ENCODE data around the gene DRAXIN. TPM values are rescaled to one million over a fixed set of nuclear protein-coding genes. Genes with fewer than 3 reads are reported as not detected.
A peak's percentile ranks its signal among the peaks of the same experiment; 100 is the strongest.

Gene DRAXIN
- total RNA-seq, 1 experiment from 2014 or later, result 0.14 TPM

DNA sequence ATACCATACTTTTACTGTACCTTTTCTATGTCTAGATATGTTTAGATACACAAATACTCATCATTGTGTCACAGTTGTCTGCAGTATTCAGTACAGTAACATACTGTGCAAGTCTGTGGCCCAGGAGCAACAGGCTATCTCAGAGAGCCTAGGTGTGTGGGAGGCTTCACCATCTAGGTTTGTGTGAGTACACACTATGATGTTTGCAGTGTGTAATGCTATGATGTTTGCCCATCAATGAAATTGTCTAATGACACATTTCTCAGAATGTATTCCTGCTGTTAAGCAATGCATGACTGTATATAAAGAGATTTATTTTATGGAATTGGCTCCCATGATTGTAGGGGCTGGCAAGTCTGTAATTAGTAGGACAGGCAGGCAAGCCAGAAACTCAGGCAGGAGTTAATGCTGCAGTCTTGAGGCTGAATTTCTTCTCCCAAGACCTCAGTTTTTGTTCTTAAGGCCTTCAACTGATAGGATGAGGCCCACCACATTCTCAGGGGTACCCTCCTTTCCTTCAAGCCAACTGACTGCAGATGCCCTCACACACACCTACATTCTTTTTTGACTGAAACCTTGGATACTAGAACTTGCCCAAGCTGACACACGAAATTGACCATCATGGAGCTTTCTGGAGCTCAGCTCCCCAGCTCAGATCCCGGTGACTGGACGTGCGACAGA lies 36.8 kb downstream of the DRAXIN start:
- no peak for DNase-seq (ENCODE audit: low spot score)
- in situ Hi-C loops (cut with HindIII; ENCODE audit: low sequenced_read_pairs), result no loop called here

DNA sequence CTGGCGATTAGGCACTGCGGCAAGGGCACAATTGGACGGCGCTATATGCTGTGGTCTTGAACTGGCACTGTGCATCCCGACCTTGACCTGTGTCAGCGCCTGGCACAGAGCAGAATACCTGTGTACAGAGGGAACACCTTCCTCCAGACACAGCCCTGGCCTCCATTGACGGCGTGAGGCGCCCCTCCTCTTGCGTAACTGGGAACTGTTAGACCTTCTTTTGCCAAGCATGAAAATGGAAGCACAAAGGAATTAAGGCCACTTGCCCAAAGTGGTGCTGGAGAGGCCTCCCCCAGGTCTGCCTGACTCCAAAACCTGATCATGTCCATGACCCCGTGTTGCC lies 37.6 kb downstream of the DRAXIN start:
- DNase-seq (ENCODE audit: low spot score), result no peak
- in situ Hi-C loops (cut with HindIII; ENCODE audit: low sequenced_read_pairs), result no loop called here

DNA sequence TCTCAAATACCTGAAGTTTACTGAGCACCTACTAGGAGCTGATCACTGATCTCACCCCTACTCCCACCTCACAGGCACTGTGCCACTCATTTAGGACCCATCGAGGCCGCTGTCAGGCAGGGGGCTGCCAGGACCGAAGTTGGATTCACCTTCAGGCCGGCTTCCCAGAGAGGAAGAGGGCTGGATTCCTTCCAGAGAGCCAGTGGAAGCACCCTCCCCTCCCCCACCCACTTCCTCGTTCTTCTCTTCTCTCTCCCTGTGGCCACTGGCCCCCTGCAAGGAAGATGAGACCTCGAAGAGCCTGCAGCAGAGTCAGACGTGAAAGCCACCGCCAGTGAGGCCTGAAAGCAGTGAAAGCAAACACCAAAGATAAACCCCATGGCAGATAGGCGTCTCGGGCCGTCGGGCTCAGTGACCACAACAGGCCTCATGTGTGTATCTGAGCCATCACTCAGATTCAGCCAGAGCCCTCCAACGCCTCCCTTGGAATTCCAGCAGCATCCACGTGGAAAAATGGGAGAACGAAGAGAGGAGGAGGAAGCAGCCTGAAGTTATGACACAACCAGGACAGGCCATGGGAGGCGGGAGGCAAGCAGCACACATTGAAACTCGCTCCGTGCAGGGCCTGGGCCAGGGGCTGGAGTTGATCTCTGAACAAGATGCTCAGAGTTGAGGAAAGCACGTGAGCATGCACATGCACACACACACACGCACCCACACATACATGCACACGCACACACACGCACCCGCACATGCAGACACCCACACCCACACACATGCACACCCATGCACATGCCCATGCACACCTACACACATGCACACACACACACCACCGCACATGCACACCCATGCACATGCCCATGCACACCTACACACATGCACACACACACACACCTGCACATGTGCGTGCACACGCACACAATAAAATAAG lies 38.3 kb downstream of the DRAXIN start:
- no peak for DNase-seq (ENCODE audit: low spot score)
- in situ Hi-C loops (cut with HindIII; ENCODE audit: low sequenced_read_pairs), result no loop called here

DNA sequence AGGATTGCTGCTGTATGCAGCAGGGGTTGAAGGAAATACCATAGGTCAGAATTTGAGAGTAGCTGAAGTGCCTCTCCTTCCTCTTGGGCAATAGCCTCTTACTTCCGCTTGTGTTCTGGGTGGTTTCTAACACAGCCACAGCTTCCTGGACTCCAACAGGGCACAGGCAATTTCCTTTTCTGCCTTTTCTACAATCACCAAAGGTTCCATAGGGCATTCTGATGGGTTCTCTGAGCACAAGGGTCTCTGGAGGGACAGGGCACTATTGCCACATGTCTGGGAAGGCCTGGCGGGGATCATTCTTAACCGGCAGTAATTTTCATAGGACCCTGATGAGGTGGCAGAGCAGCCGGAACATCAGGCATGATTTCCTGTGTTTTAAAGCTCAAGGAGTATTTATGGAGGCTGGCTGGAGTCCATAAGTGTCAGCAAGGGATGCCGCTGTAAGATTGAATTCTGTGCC lies 39.0 kb downstream of the DRAXIN start:
- no peak for DNase-seq (ENCODE audit: low spot score)
- in situ Hi-C loops (cut with HindIII; ENCODE audit: low sequenced_read_pairs), result no loop called here

DNA sequence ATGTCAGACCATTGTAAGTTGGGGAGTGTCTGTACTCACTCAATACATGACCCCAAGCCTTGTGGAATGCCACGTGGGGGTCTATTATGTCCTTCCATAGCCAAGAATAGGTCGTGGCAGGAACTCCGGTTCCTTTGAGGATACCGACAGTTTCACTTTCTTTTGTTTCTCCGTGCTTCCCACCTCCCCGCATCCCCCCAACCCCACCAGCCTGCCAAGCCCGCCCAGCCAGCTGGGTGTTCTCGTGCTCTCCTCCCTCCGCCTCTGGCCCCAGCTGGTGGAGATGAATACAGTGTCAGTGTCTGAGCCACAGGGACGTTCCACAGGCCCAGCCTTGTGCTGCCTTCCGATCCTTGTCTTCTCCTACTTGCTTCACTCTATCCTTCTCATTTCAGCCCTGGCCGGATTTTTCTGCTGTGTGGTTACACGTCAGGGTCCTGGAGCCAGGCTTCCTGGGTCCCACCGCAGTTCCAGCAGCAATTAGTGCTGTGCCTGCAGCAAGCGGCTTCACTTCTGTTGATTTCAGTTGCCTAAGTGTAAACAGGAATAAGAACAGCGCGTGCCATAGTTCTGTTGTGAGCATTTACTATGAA lies 40.3 kb downstream of the DRAXIN start:
- no peak for DNase-seq (ENCODE audit: low spot score)
- in situ Hi-C loops (cut with HindIII; ENCODE audit: low sequenced_read_pairs), result no loop called here

DNA sequence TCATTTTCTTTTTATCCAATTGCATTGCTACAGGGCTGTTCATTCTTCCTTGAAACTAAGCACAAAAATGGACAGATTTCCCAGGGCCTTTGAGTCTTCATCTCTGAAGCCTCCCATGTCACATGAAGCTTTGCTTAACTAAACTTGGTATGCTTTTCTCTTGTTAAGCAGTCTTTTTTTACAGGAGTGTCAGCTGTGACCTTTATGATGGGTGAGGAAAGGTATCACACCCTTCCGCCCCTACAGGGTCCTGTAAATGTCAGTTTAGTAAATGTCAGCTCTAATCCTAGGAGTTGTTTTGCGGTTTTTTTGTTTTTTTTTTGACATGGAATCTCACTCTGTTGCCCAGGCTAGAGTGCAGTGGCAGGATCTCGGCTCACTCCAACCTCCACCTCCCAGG lies 41.8 kb downstream of the DRAXIN start:
- DNase-seq (ENCODE audit: low spot score), result no peak
- in situ Hi-C loops (cut with HindIII; ENCODE audit: low sequenced_read_pairs), result no loop called here

DNA sequence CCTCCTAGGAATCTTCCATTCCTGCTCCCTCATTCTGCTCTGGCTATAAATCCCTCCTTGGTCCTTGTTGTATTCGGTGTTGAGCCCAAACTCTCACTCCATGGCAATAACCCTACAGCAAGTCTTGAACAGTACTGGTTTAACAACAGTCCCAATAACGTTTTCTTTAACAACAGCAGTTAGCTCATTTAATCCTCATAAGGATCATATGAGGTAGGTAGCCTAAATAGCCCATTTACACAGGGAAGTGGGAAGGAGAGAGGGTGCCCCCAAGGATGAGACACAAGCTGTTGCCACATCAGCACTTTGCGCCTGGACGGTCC lies 44.0 kb downstream of the DRAXIN start:
- DNase-seq (ENCODE audit: low spot score), result peak; percentile 8
- in situ Hi-C loops (cut with HindIII; ENCODE audit: low sequenced_read_pairs), result no loop called here

DNA sequence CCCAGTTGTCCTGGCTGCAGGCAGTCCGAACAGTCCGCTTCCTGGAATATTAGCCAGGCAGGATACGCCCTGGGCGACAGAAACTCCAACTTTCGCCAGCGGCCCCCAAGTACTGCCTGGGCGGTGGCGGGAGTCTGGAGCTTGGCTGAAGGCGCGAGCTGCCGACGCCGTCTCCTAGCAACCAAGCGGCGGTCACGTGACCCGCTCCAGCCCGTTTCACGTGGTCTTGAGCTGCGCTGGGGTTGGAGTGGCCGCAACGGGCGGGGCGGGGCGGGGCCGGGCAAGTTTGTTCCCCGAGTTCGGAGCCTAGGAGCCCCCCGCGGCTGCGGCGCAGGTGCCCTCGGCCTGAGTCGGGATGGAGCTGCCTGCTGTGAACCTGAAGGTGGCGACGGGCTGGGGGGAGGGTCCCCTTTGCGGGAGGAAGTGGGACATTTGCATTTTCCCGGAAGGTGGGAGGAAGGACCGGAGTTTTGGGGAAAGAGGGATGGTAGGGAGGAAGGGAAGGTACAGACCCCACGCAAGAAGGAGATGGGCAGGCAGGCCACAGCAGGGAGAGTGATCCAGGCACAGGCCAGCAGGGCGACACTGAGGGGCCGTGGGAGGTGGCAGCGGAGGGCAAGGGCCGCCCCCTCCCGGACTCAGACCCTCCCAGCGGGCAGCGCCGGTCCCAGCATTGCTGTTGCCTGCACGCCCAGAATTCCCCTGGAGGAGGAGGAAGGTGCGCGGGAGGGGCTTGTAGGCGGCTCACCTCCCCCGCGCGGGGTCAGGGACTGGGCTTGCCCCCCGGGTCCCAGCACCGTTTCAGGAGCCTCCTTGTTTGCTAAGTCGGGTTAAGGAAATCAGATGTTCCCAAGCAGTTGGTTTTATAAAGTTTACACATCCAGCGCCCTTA lies 44.6 kb downstream of the DRAXIN start, which contains the start of gene AGTRAP:
Gene AGTRAP, plus strand, starts transcription at position 283 of the 892 bp plus-strand sequence. Its CDS starts 73 bp downstream, at position 356.
- in situ Hi-C loops (cut with HindIII; ENCODE audit: low sequenced_read_pairs), result no loop called here
- DNase-seq (ENCODE audit: low spot score), result peak; percentile 90

DNA sequence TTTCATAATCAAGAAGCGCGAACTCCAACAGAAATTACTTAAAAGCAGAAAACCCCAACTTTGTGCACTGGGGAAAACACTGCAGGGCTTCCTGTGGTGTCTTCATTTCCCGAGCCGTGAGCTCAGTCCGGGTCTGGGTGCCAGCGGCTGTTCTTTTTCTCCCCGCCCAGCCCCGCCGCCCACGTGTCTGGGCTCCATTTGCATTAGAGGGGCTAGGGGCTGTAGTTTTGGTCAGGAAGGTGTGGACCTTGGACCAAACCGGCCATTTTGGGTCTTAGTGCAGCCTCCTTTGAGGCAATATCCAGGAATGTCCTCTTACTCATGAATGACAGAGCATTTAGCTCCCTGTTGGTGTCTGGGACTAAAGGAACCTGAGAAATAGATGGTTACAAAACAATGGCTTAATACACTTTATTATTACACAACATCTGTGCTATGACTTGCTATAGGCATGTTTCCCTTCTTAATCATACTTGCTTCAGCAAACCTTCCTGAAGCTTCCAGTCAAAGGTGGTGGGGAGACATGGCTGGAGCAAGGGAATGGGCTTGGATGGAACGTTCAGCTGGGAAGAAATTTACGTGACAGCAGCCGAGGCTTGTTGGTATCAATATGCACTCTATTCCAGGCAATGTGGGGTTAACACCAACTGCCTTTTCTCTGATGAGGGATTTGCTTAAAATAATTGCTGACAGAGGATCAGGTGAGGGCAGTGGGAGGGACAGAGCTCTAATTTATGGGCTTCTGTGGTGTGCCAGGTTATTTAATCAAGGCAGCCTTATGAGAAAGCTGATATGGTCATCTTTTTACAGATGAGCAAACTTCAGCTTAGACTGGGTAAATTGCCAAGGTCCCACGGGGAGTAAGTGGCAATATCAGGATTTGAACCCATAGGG lies 45.5 kb downstream of the DRAXIN start:
- in situ Hi-C loops (cut with HindIII; ENCODE audit: low sequenced_read_pairs), result no loop called here
- peak; percentile 16 for DNase-seq (ENCODE audit: low spot score)

DNA sequence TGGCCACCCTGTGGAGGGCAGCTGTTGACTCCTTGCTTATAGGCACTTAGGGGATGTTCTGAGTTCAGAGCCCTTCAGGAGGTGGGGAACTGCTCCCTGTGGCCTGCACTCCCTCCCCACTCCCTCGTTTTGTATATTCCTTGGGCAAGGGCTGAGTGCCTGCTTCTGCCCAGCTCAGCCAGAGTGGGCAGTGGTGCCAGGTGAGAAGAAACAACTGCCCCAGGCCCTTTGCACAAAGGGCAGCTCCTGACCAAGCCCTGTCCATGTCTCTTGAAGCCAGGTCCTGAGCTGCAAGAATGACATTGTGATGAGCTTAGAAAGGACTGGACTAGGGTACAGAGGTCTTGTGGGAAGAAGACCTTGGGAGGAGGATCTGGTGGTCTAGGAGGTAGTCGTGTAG lies 46.6 kb downstream of the DRAXIN start:
- no peak for DNase-seq (ENCODE audit: low spot score)
- in situ Hi-C loops (cut with HindIII; ENCODE audit: low sequenced_read_pairs), result no loop called here

DNA sequence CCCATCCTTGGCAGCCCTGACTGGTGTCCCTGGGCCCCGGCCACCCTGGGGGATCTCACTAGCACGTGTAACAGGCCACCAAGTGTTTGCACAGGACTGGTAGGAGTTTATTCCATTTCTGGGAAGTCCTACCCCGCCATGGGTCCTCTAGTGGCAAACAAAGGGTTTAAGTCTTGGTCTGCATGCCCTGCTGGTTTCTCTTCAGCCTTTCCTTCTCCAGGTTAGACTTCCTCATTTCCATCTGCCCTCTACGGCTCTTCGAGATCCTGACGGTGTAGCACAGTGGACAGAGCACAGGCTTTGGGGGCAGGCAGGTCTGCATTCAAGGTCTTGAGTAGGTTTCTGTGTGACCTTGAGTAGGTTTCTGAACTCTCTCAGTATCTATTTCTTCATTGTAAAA lies 47.3 kb downstream of the DRAXIN start:
- in situ Hi-C loops (cut with HindIII; ENCODE audit: low sequenced_read_pairs), result no loop called here
- DNase-seq (ENCODE audit: low spot score), result no peak

DNA sequence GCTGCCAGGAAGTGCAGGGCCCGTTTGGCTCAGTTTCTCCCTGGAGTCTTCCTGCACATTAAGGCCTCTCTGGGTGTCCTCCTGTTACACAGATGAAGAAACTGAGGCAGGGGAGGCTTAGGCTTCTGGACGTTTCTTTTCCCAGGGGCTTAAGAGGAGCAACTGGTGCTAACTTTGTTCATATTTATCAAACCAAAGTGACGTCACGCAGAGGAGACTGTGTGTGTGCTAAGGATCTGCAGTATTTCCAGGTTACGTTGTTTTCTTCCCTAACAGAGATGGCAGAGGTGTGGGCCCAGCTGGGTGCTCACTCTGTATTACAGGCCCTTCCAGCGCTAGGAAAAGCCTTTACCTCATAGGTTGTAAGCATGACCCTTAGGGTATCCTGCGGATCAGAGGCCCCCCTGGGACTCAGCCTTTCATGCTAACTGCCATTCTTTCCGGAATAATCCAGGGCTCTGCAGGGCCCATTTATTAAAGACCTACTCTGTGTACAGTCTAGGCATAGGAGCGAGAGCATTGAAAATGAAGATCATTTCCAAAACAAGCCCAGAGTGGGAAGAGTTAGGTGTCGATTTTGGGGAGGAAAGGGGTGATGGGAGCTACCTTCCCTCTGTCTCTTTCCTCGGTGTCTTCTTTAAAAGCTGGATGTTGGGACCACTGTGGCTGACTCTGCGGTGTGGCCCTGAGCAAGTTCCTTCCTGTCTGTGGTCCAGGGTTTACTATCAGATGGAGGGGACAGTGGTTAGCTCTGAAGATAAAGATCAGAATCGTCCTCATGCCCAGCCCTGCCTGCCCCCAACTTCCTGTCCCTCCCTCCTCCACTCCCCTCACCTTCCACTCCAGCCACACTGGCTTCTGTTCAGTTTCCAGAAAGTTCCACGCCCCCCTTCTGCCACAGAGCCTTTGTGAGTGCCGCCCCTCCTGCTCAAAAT lies 49.0 kb downstream of the DRAXIN start:
- no peak for DNase-seq (ENCODE audit: low spot score)
- in situ Hi-C loops (cut with HindIII; ENCODE audit: low sequenced_read_pairs), result no loop called here

DNA sequence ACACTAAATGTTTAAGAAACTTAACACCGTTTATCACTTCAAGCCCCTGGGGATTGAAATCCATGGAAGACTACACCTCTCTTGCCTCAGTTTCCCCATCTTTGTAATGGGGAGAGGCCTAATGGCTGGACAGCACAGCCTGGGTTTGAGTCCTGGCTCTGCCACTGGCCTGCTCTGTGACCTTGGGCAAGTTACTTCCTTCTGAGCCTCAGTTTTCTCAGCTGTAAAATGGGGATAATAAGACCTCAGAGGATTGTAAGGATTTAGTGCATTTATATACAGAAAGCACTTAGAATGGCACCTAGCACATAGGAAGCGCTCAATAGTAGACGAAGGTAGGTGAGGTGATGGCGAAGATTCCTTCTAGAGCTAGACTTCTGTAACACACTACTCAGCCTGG lies 50.0 kb downstream of the DRAXIN start:
- no peak for DNase-seq (ENCODE audit: low spot score)
- in situ Hi-C loops (cut with HindIII; ENCODE audit: low sequenced_read_pairs), result no loop called here

DNA sequence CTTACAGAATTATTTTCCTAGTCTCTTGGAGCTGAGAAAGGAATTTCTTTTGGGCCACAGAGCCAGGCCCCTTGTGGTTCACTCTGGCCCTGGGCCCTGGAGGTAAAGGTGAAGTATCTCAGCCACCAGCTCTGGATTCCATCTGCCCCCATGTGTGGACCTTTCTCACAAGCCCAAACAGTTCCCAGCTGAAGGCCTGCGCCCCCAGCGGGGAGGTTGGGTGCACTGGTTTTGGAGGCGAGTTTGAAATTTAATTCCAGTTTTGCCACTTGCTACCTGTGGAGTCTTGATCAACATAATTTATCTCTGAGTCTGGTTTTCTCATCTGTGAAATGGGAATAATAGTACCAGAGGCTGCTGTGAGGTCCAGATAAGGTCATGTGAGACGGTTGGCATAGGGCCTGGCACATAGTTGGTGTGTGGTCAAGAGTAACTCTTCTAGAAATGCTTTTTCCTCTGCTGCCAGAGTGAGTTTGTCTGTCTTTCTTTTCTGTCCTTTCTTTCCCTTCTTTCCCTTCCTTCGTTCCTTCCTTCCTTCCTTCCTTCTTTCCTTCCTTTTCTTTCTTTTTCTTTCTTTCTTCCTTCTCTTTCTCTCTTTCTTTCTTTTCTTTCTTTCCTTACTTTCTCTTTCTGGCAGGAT lies 50.5 kb downstream of the DRAXIN start:
- in situ Hi-C loops (cut with HindIII; ENCODE audit: low sequenced_read_pairs), result no loop called here
- no peak for DNase-seq (ENCODE audit: low spot score)

DNA sequence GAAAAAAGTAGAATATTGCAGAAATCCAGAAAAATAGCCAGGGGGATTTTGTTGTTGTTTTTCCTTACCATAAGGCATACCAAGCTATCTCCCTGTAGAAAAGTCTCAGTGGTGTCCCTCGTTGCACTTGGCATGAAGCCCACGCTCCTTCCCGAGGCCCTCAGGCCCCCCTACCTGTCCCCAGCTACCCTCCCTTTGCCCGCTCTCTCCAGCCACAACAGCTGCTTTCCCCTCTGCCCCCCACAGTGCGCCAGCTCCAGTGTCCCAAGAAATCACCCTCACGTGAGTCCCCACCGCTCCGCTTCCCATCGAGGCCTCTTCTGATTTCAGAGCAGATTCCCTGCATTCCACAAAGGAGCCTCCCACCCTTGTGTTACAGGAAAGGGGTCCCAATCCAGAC lies 52.8 kb downstream of the DRAXIN start:
- in situ Hi-C loops (cut with HindIII; ENCODE audit: low sequenced_read_pairs), result no loop called here

DNA sequence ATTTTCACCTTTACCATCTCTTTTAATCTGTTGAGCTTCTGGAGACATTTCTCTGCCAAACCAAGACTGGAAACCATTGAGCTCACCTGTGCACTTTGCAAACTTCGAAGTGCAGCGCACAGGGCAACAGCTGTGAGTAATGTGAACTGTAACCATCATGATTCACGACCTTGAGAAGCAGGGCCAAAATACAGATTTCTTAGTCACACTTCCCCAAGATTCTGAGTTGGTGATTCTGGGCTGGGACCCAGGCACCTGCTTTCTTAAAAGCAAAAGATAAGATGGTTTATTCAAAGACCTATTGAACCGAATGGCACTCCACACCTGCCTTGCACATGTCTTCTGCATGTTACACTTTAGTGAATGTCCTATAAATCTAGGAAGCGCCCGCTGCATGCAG lies 54.6 kb downstream of the DRAXIN start:
- in situ Hi-C loops (cut with HindIII; ENCODE audit: low sequenced_read_pairs), result no loop called here
- DNase-seq (ENCODE audit: low spot score), result no peak

More for the DNA sequence above, 52.8 kb downstream of the DRAXIN start:
- DNase-seq (ENCODE audit: low spot score), result no peak
